Pancreas (tissue), 10 donors: ENCODE data around the gene ALOX15. TPM values are rescaled to one million over a fixed set of nuclear protein-coding genes. Genes with fewer than 3 reads are reported as not detected.
A peak's percentile ranks its signal among the peaks of the same experiment; 100 is the strongest.
"Not testable (repeated sequence)": the region's sequence is repeated elsewhere in the genome, so short reads cannot be mapped to it uniquely, and the experiment has no call there.

Experiments used
- ATAC-seq, 4 donors: fragments of 200-7000 bp; cut with Tn5 transposase; one replicate each; pipeline versions ENCODE4 v1.8.0 to v1.9.1; 2020; ENCODE audit warnings: mild to moderate bottlenecking in 4 of 4, moderate library complexity in 4 of 4
- DNase-seq, 6 donors: peaks; one replicate each; pipeline ENCODE4 v3.0.0-alpha.2; 2020
- FAIRE-seq: peaks from 2 replicates; lab custom pipeline; 2012; peaks lifted over from hg19 to GRCh38; lab: Jason Lieb, UNC
- H3K27ac ChIP-seq, 4 donors: fragments of 200-600 bp; sonication (generic); 1 replicate in 3 of 4; 2 replicates in 1 of 4; pipeline versions ENCODE4 v1.5.0 to v1.8.0; 2020
- H3K27me3 ChIP-seq, 4 donors: fragments of 200-600 bp; one replicate each; pipeline ENCODE4 v1.8.0; 2021
- H3K36me3 ChIP-seq, 3 donors: fragments of 200-600 bp; sonication (generic) in 1 of 3; one replicate each; pipeline versions ENCODE4 v1.5.0 to v1.8.0; 2020 to 2021
- H3K4me1 ChIP-seq, 3 donors: fragments of 200-600 bp; one replicate each; pipeline ENCODE4 v1.8.0; 2021
- H3K4me3 ChIP-seq, 4 donors: fragments of 200-600 bp; sonication (generic) in 2 of 4; one replicate each; pipeline versions ENCODE4 v1.5.0 to v1.8.0; 2020 to 2021
- H3K9me3 ChIP-seq, 4 donors: fragments of 200-600 bp; one replicate each; pipeline ENCODE4 v1.8.0; 2021
- WGBS, 2 donors: extraction: QIAGEN DNeasy Blood & Tissue Kit; methylation state at CpG; one replicate each; pipeline ENCODE4 v1.1.7; 2013; 5-methylcytosine and 5-hydroxymethylcytosine counted together
- intact Hi-C, 3 donors: fragments of 100-400 bp; cut with DNase I; formaldehyde crosslinking; loops; one replicate each; pipeline versions ENCODE4 v1.11.1 to v1.14.2; 2022
- polyA plus RNA-seq, 2 donors: library from polyadenylated mRNA; stranded (reverse); fragments of 200-250 nt; gene quantifications; one replicate each; pipeline ENCODE4 v1.2.3, GENCODE V29; 2013
- total RNA-seq, 6 donors: library from RNA; stranded (reverse); fragmentation: NEBNext Ultra II Directional in 4 of 6; extraction: Animal tissue kit (Norgen Biotek cat#: 25700) in 4 of 6; gene quantifications; one replicate each; pipeline versions ENCODE4 v1.2.1 to v1.2.4, GENCODE V29; 2021 to 2023
- TF ChIP-seq, protein P1 (sequence below), 4 donors: fragments of 200-600 bp; sonication (generic) in 3 of 4; IDR thresholded peaks; one replicate each; pipeline versions ENCODE4 v1.5.0 to v1.8.0; 2021; ENCODE audit warnings: antibody characterized with exemption in 4 of 4
- donor health status: healthy with polysubstance abuse.
- donor health status: DM: no; HTN: no; CAD: no; lungs with moderate emphysema.
- donor health status: DM: no; HTN: no; CAD: no.
- donor health status: control.
- donor health status: control.
- donor health status: Bipolar disorder and iron deficiency.
- donor health status: DM: yes; HTN: yes; CAD: no.
- donor health status: DM: no; HTN: no; CAD: no.
- donor health status: DM: no; HTN: no; CAD: no.
- donor health status: DM: yes; HTN: yes; CAD: no.

ALOX15 gene
- total and polyA plus RNA-seq, 8 donors: 1.1 TPM; not detected in 7

- no peak for DNase-seq
- no peak for FAIRE-seq
These were observed 34.2 kb downstream of the ALOX15 start for GRCh38 chr17:4607261-4607741.

GRCh38 chr17:4605826-4606225, 35.7 kb downstream of the ALOX15 start:
- intact Hi-C loops: no loop called here
- no peak for FAIRE-seq
- Histone ChIP-seq H3K36me3 (no peaks in the 10 kb centered on the region), H3K4me1 (no peaks in the 10 kb centered on the region), H3K27me3 (no peaks in the 10 kb centered on the region), H3K27ac (no peak overlapping the region), H3K9me3 (no peaks in the 10 kb centered on the region), H3K4me3 (no peak overlapping the region)
- WGBS, 2 donors: 76 to 82% methylated on average over 12 of the region's 12 CpGs
- TF ChIP-seq, protein P1, sequence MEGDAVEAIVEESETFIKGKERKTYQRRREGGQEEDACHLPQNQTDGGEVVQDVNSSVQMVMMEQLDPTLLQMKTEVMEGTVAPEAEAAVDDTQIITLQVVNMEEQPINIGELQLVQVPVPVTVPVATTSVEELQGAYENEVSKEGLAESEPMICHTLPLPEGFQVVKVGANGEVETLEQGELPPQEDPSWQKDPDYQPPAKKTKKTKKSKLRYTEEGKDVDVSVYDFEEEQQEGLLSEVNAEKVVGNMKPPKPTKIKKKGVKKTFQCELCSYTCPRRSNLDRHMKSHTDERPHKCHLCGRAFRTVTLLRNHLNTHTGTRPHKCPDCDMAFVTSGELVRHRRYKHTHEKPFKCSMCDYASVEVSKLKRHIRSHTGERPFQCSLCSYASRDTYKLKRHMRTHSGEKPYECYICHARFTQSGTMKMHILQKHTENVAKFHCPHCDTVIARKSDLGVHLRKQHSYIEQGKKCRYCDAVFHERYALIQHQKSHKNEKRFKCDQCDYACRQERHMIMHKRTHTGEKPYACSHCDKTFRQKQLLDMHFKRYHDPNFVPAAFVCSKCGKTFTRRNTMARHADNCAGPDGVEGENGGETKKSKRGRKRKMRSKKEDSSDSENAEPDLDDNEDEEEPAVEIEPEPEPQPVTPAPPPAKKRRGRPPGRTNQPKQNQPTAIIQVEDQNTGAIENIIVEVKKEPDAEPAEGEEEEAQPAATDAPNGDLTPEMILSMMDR (IDR thresholded peaks at IDR 0.05): no peak
- no peak for DNase-seq
- peak in 2 of 4 donors; percentile 52 to 58 for ATAC-seq

More at GRCh38 chr17:4607261-4607741, 34.2 kb downstream of the ALOX15 start:
- Histone ChIP-seq H3K4me3 (no peak overlapping the region), H3K27ac (peak overlapping the region in 2 of 4 donors; percentile 13 to 24), H3K4me1 (no peaks in the 10 kb centered on the region), H3K27me3 (no peaks in the 10 kb centered on the region), H3K36me3 (no peaks in the 10 kb centered on the region), H3K9me3 (no peaks in the 10 kb centered on the region)
- WGBS, 2 donors: 57 to 62% methylated on average over 25 of the region's 25 CpGs
- TF ChIP-seq, protein P1 (IDR thresholded peaks at IDR 0.05): no peak
- intact Hi-C loops: no loop called here
- ATAC-seq: peak in 3 of 4 donors; percentile 49 to 71 (median 64)

DNA sequence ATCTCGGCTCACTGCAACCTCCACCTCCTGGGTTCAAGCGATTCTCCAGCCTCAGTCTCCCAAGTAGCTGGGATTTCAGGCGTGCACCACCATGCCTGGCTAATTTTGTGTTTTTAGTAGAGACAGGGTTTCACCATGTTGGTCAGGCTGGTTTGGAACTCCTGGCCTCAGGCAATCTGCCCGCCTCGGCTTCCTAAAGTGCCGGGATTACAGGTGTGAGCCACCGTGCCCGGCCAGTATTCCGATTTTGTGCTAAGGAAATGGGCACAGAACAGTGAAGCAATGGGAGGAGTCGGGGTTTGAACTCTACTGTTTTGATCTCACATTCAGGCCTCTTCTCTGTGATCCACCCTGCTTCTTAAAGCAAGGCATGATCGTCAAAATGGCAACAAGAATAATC, 36.7 kb downstream of the ALOX15 start:
- H3K9me3 ChIP-seq, H3K36me3 ChIP-seq, H3K27ac ChIP-seq, H3K4me3 ChIP-seq, DNase-seq, intact Hi-C loops, H3K27me3 ChIP-seq, FAIRE-seq, H3K4me1 ChIP-seq, ATAC-seq: not testable (repeated sequence)
- 84 to 86% methylated on average over 11 of the region's 11 CpGs for WGBS, 2 donors

DNA sequence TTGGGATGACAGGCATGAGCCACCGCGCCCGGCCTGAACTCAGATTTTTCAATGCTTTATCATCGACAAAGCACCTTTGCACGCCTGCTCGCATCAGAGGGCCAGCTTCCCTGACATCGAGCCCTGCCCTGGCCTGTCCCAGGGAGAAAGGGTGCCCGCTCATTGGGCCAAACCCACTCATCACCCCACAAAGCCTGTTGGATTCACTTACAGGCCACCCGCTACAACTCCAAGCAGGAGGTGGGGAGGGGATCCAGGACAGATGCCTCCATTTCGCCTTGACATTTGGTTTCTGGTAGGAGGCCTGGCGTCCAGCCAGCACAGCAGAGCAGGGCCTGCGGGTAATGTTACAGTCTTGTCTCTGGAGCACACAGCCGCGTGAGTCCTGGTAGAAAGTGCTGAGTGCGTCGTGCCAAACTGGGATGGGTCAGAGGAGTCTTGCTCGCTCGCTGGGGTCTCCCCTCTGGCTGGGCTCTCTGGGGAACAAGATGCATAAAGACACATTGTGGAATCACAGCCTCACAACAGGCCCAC, 37.3 kb downstream of the ALOX15 start:
- intact Hi-C loops: no loop called here
- peak in 2 of 6 donors; percentile 29 to 56 for DNase-seq

GRCh38 chr17:4602041-4602440, 39.4 kb downstream of the ALOX15 start:
- H3K4me3 ChIP-seq: no peak overlapping the region
- H3K9me3 ChIP-seq: no peaks in the 10 kb centered on the region
- no peaks in the 10 kb centered on the region for H3K36me3 ChIP-seq
- H3K27ac ChIP-seq: no peak overlapping the region
- ATAC-seq: no peak
- FAIRE-seq: no peak
- TF ChIP-seq, protein P1 (IDR thresholded peaks at IDR 0.05): no peak
- DNase-seq: no peak
- no peaks in the 10 kb centered on the region for H3K4me1 ChIP-seq
- no peaks in the 10 kb centered on the region for H3K27me3 ChIP-seq
- intact Hi-C loops: no loop called here
- 77 to 79% methylated on average over 5 of the region's 5 CpGs for WGBS, 2 donors

More for the DNA sequence above, 37.3 kb downstream of the ALOX15 start:
- Histone ChIP-seq H3K27ac (no peak overlapping the region), H3K27me3 (no peaks in the 10 kb centered on the region), H3K36me3 (no peaks in the 10 kb centered on the region), H3K9me3 (no peaks in the 10 kb centered on the region), H3K4me1 (no peaks in the 10 kb centered on the region), H3K4me3 (no peak overlapping the region)
- 74% methylated on average over 18 of the region's 18 CpGs for WGBS, 2 donors
- ATAC-seq (no peak), FAIRE-seq (no peak)
- TF ChIP-seq, protein P1 (IDR thresholded peaks at IDR 0.05): no peak
